Duodenal mucosa (tissue), 2 donors: ENCODE data around the gene IGSF21.

Experiments
- H3K27ac ChIP-seq: one replicate; pipeline ENCODE4 v1.7.0; 2013; ENCODE audit warnings: low read depth, low read length
- H3K27me3 ChIP-seq, 2 donors: one replicate each; pipeline ENCODE4 v1.7.0; 2013; ENCODE audit warnings: low read length in 2 of 2, control low read depth in 1 of 2; ENCODE audit not compliant: insufficient read depth in 2 of 2, control insufficient read depth in 1 of 2
- H3K36me3 ChIP-seq, 2 donors: one replicate each; pipeline ENCODE4 v1.7.0; 2013; ENCODE audit warnings: low read length in 2 of 2, control low read depth in 1 of 2; ENCODE audit not compliant: insufficient read depth in 2 of 2, control insufficient read depth in 1 of 2
- H3K4me1 ChIP-seq, 2 donors: one replicate each; pipeline ENCODE4 v1.7.0; 2013; ENCODE audit warnings: low read length in 2 of 2, control low read depth in 1 of 2; ENCODE audit not compliant: insufficient read depth in 2 of 2, control insufficient read depth in 1 of 2
- H3K4me3 ChIP-seq, 2 donors: one replicate each; pipeline ENCODE4 v1.7.0; 2013; ENCODE audit warnings: low read length in 2 of 2, low read depth in 1 of 2
- H3K9ac ChIP-seq, 2 donors: one replicate each; pipeline ENCODE4 v1.7.0; 2013; ENCODE audit warnings: low read length in 2 of 2, low read depth in 1 of 2
- H3K9me3 ChIP-seq, 2 donors: one replicate each; pipeline ENCODE4 v1.7.0; 2013; ENCODE audit warnings: low read length in 2 of 2, control low read depth in 1 of 2; ENCODE audit not compliant: control insufficient read depth in 1 of 2

The IGSF21 gene

DNA sequence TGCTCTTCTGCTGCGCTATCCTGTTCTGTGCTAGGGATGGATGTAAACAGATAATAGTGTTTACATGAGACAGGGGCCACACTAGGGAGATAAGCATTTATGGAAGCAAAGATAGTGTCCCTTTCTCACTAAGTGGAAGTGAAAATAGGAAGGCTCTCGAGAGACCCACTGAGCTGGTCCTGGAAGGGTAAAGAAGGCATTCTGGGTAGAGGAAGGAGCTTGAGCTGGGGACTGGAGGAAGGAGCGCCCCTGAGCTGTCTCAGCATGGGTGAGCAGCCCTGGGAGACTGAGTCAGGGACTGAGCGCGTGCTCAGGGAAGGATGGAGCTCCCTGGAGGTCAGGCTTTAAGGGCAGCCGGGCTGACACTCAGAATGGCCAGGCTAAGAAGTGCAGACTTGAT lies 93.3 kb downstream of the IGSF21 start:
- no peak overlapping the region for H3K27ac ChIP-seq
- H3K4me3 ChIP-seq, result no peak overlapping the region
- H3K9ac ChIP-seq, result no peak overlapping the region
- no peaks in the 10 kb centered on the region for H3K9me3 ChIP-seq
- H3K36me3 ChIP-seq, result no peaks in the 10 kb centered on the region
- H3K4me1 ChIP-seq, result no peaks in the 10 kb centered on the region
- peaks cover 11 to 27% of the 10 kb centered on the region in 2 donors for H3K27me3 ChIP-seq

- Histone ChIP-seq H3K27ac (no peak overlapping the region), H3K27me3 (peaks cover 8 to 15% of the 10 kb centered on the region in 2 donors), H3K36me3 (no peaks in the 10 kb centered on the region), H3K4me1 (no peaks in the 10 kb centered on the region), H3K9ac (no peak overlapping the region), H3K9me3 (peaks cover 0 to 3% of the 10 kb centered on the region in 2 donors), H3K4me3 (no peak overlapping the region)
Measured at GRCh38 chr1:18201997-18202719, 94.6 kb downstream of the IGSF21 start.

DNA sequence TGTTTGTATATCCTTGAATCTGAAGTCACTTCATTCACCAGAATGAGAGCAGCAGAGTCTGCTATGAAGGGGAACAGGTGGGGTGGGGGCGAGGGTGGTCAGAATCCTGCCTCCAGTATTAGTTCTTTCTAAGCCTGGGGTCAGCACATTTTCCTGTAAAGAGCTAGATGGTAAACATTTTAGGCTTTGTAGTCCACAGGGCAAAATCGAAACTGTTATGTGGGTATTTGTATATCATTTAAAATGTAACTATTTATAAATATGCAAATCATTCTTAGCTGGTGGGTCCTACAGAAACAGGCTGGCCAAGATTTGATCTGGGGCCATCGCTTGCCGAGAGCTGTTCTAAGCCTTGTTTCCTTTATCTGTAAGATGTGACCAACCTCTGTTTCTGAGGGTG lies 96.0 kb downstream of the IGSF21 start:
- H3K27me3 ChIP-seq, result peaks cover 5 to 14% of the 10 kb centered on the region in 2 donors

GRCh38 chr1:18204575-18204974 lies 97.0 kb downstream of the IGSF21 start:
- Histone ChIP-seq H3K27me3 (peaks cover 5 to 7% of the 10 kb centered on the region in 2 donors), H3K27ac (no peak overlapping the region), H3K36me3 (no peaks in the 10 kb centered on the region), H3K4me1 (no peaks in the 10 kb centered on the region), H3K4me3 (no peak overlapping the region), H3K9me3 (peaks cover 0 to 3% of the 10 kb centered on the region in 2 donors), H3K9ac (no peak overlapping the region)

More for the DNA sequence above, 96.0 kb downstream of the IGSF21 start:
- Histone ChIP-seq H3K4me1 (no peaks in the 10 kb centered on the region), H3K9ac (no peak overlapping the region), H3K9me3 (peaks cover 0 to 3% of the 10 kb centered on the region in 2 donors), H3K27ac (no peak overlapping the region), H3K4me3 (no peak overlapping the region), H3K36me3 (no peaks in the 10 kb centered on the region)

DNA sequence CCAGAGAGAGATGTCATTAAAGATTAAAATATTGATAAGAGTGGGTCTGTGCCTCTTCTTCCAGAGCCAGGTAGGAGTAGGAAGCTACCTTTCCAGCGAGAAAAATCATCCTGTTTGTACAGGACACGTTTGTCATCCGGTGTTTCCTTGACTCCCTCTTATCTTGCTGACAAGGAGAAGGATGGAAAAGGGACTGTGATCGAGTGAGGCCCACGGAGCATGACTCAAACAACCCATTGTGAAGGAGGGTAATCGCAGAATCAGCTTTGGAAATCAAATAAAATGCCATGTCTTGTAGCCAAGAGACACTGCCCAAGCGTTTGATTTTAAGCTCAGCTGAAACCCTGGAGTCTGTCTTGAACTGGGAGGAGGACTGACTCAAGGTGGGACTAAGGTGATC lies 97.7 kb downstream of the IGSF21 start:
- no peaks in the 10 kb centered on the region for H3K4me1 ChIP-seq
- peaks cover 5 to 6% of the 10 kb centered on the region in 2 donors for H3K27me3 ChIP-seq
- H3K9ac ChIP-seq, result no peak overlapping the region
- no peak overlapping the region for H3K27ac ChIP-seq
- H3K4me3 ChIP-seq, result no peak overlapping the region
- H3K9me3 ChIP-seq, result peaks cover 0 to 3% of the 10 kb centered on the region in 2 donors
- no peaks in the 10 kb centered on the region for H3K36me3 ChIP-seq

- no peak overlapping the region for H3K27ac ChIP-seq
- H3K27me3 ChIP-seq, result no peaks in the 10 kb centered on the region
- H3K9ac ChIP-seq, result no peak overlapping the region
- H3K4me3 ChIP-seq, result no peak overlapping the region
- H3K36me3 ChIP-seq, result no peaks in the 10 kb centered on the region
- peaks cover 0 to 3% of the 10 kb centered on the region in 2 donors for H3K9me3 ChIP-seq
- H3K4me1 ChIP-seq, result no peaks in the 10 kb centered on the region
Measured at GRCh38 chr1:18211764-18212163, 104.2 kb downstream of the IGSF21 start.

- H3K27ac ChIP-seq, result no peak overlapping the region
- no peak overlapping the region for H3K9ac ChIP-seq
- H3K27me3 ChIP-seq, result no peaks in the 10 kb centered on the region
- no peak overlapping the region for H3K4me3 ChIP-seq
- H3K9me3 ChIP-seq, result no peaks in the 10 kb centered on the region
- H3K36me3 ChIP-seq, result no peaks in the 10 kb centered on the region
- H3K4me1 ChIP-seq, result no peaks in the 10 kb centered on the region
Measured at GRCh38 chr1:18217398-18218043, 109.9 kb downstream of the IGSF21 start.

- Histone ChIP-seq H3K4me3 (no peak overlapping the region), H3K4me1 (no peaks in the 10 kb centered on the region), H3K9ac (no peak overlapping the region), H3K27ac (no peak overlapping the region), H3K36me3 (no peaks in the 10 kb centered on the region), H3K9me3 (peaks cover 7 to 13% of the 10 kb centered on the region in 2 donors), H3K27me3 (peaks cover 0 to 11% of the 10 kb centered on the region in 2 donors)
Measured at GRCh38 chr1:18229625-18230024, 122.0 kb downstream of the IGSF21 start.

DNA sequence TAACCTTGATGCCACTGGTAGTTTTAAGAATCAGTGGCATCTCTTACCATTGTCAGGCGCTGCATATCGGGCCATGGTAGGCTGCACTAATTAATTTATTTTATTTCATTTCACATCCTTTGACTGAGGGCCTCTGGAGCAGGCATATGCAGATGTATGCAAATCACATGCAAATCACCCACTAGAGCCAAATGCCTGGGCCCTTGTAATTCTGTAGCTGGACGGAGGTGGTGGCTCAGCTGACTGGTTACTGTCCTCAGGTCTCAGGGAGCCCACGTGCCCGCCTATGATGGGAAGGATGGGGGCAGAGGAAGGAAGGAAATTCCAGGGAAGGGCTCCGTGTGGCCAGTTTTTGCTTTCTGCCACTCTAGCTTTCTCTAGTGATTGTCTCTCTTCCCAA lies 122.7 kb downstream of the IGSF21 start:
- Histone ChIP-seq H3K36me3 (no peaks in the 10 kb centered on the region), H3K4me3 (no peak overlapping the region), H3K27ac (no peak overlapping the region), H3K9me3 (peaks cover 7 to 13% of the 10 kb centered on the region in 2 donors), H3K9ac (no peak overlapping the region), H3K27me3 (peaks cover 0 to 11% of the 10 kb centered on the region in 2 donors), H3K4me1 (no peaks in the 10 kb centered on the region)

DNA sequence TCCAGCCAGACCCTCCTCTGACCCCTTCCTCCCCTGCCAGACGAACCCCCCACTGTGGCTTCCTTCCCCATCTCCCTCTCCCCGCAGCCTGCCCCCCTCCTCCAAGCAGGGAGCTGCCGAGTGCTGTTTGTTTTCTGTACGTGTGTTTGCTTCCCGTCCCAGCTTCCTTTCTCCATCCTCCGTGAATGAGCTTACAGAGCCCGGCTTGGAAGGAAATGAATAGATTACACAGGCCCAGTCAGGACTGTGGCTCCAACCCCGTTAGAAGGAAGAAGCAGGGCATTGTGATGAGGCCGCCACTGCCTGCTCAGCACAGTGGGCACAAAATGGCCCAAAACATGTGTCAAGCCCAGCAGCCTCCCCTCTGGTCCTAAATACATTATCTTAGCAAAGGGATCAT lies 123.2 kb downstream of the IGSF21 start:
- H3K4me3 ChIP-seq, result no peak overlapping the region
- H3K4me1 ChIP-seq, result no peaks in the 10 kb centered on the region
- no peak overlapping the region for H3K9ac ChIP-seq
- peaks cover 7 to 13% of the 10 kb centered on the region in 2 donors for H3K9me3 ChIP-seq
- no peaks in the 10 kb centered on the region for H3K36me3 ChIP-seq
- peaks cover 0 to 8% of the 10 kb centered on the region in 2 donors for H3K27me3 ChIP-seq
- H3K27ac ChIP-seq, result no peak overlapping the region
